ENCODE results near the gene LGALS12.

DNA sequence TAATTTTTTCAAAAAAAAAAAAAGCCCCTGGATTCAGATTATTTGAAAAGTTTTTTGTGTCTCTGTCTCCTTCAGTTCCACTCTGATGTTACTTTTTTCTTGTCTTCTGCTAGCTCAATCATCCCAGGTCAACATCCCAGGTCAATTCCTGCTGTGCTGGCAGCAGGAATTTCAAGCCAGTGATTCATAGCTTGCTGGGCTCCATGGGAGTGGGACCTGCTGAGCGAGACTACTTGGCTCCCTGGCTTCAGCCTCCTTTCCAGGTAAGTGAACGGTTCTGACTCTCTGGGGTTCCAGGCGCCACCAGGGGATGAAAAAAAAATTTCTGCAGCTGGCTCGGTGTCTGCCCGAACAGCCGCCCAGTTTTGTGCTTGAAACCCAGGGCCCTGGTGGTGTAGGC lies 46.3 kb upstream of the LGALS12 start:
- TF ChIP-seq, protein P1, sequence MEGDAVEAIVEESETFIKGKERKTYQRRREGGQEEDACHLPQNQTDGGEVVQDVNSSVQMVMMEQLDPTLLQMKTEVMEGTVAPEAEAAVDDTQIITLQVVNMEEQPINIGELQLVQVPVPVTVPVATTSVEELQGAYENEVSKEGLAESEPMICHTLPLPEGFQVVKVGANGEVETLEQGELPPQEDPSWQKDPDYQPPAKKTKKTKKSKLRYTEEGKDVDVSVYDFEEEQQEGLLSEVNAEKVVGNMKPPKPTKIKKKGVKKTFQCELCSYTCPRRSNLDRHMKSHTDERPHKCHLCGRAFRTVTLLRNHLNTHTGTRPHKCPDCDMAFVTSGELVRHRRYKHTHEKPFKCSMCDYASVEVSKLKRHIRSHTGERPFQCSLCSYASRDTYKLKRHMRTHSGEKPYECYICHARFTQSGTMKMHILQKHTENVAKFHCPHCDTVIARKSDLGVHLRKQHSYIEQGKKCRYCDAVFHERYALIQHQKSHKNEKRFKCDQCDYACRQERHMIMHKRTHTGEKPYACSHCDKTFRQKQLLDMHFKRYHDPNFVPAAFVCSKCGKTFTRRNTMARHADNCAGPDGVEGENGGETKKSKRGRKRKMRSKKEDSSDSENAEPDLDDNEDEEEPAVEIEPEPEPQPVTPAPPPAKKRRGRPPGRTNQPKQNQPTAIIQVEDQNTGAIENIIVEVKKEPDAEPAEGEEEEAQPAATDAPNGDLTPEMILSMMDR (conservative IDR thresholded peaks at IDR 0.05; ENCODE audit: low read length) = no peak
- no peak for TF ChIP-seq EZH2phosphoT487 (IDR thresholded peaks at IDR 0.05; ENCODE audit: borderline replicate concordance)

All from Loucy (cell line).